Spinal cord (tissue), 10 donors: ENCODE data around the gene TRAF3IP1. TPM values are rescaled to one million over a fixed set of nuclear protein-coding genes. Genes with fewer than 3 reads are reported as not detected.

ENCODE experiments used
- DNase-seq, 6 donors: peaks; one replicate each; pipeline versions ENCODE4 v3.0.0 to v3.0.0-alpha.2; 2013 to 2015; ENCODE audit warnings: low spot score in 6 of 6, low read depth in 4 of 6
- H3K27ac ChIP-seq: one replicate; pipeline ENCODE4 v1.5.1; 2013; ENCODE audit warnings: low read depth, low read length, control low read depth
- H3K27me3 ChIP-seq: one replicate; pipeline ENCODE4 v1.6.1; 2013; ENCODE audit warnings: low read length; ENCODE audit not compliant: control insufficient read depth, insufficient read depth
- H3K36me3 ChIP-seq: one replicate; pipeline ENCODE4 v1.6.1; 2013; ENCODE audit warnings: low read length; ENCODE audit not compliant: control insufficient read depth, insufficient read depth
- H3K4me1 ChIP-seq: one replicate; pipeline ENCODE4 v1.6.1; 2013; ENCODE audit warnings: low read length; ENCODE audit not compliant: control insufficient read depth, insufficient read depth
- H3K4me3 ChIP-seq: one replicate; pipeline ENCODE4 v1.5.1; 2013; ENCODE audit warnings: low read depth, low read length, control low read depth
- H3K9me3 ChIP-seq: one replicate; pipeline ENCODE4 v1.6.1; 2013; ENCODE audit warnings: low read length; ENCODE audit not compliant: control insufficient read depth, insufficient read depth
- WGBS: methylation state at CpG from one replicate; pipeline ENCODE4 v1.1.5; 2013; ENCODE audit warnings: missing lambda C conversion rate; ENCODE audit not compliant: insufficient coverage; 5-methylcytosine and 5-hydroxymethylcytosine counted together
- polyA plus RNA-seq, 2 donors: library from polyadenylated mRNA; unstranded; fragments of 120-200 nt; gene quantifications; one replicate each; pipeline ENCODE4 v1.2.1, GENCODE V29; 2013; ENCODE audit not compliant: insufficient read length in 2 of 2
- total RNA-seq, 2 donors: library from RNA; depleted of rRNA in 1 of 2; stranded (reverse); fragments of 120-200 nt in 1 of 2; fragments of >200 nt in 1 of 2; gene quantifications; one replicate each; pipeline versions ENCODE4 v1.2.3 to v1.2.4, GENCODE V29; 2013 to 2014
- donor health status: healthy.

Gene TRAF3IP1
- total and polyA plus RNA-seq, 4 donors, result 12.2 to 19.2 (median 17.6) TPM

DNA sequence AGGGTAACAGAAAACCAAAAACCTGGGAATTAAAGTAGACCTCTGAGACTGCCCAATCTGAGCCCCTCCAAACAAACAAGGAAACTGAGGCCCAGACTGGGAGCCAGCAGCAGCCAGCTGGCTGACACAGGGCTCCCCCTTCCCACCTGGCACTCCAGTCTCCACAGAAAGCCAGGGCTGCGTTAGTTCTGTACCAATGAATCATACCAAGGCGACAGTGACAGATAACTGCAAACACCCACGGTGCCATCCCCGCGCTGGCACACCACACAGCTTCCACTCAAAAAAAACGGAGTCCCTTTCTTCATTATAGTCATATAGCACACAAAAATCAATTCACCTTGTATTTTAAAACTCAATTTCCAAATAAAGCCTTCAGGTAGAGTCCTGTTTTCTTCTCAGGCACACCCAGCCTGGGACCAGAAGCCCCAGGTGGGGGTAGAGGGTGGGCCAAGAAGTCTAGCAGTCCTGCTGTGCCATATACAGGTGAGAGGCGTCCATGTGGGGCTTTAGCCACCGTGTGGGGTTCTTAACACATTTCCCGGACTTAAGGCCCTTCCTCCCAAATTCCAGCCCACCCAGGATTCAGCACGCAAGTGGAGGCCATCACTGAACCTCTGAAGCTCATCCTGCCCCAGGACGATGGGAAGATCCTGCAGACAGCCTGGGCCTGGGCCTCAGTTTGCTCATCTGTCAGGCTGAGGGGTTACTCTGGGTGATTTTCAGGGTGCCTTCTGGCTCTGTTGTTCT lies 33.2 kb upstream of the TRAF3IP1 start:
- Histone ChIP-seq H3K36me3 (peaks cover 11% of the 10 kb centered on the region), H3K27ac (peak overlapping the region; percentile 84), H3K4me3 (peak overlapping the region; percentile 87), H3K9me3 (no peaks in the 10 kb centered on the region), H3K4me1 (peaks cover 73% of the 10 kb centered on the region), H3K27me3 (no peaks in the 10 kb centered on the region)
- 37% methylated on average over 7 of the region's 11 CpGs for WGBS
- DNase-seq, result no peak

DNA sequence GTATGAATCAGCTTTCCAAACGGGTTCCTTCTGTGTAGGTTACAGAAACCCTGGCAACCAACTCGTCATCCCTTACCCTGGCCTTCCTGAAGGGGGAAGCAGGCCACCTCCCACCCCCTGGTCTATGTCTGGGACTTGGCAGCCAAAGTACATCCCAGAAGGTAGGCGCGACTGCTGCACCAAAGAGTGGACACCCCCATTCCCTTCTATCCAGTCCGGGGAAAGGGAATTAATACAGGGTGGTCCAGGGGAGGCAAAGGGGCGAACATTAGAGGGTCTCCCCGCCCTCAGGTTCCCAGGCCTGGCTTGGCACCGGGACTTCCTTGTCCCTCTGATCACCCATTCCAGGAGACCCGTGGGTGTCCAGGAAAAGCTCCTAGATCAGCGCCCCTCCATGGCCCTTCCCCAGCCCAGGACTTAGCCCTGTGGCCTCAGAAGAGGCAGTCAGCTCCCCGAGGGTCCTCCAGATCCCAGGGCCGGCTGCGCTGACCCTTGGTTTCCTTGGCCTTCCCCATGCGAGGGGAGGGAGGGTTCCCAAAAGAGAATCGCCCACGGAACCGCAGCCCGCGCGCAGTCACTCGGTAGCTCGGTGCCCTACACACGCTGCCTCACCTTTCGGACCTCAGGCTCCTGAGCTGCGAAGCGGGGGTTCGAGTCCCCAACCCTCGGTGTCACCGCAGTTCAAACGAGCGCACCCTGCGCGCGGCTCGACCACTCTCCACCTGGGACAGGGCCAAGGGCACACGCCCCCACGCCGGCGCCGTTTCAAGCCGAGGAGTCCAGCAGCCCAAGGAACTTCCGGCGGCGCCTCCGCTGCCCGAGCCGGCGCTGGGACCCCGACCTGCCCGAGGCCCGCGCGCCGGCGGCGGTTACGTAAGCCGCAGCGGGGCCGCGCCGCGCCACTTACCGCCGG lies 32.3 kb upstream of the TRAF3IP1 start, which contains the start of gene PER2:
Gene PER2, minus strand, starts transcription at position 874 of the 913 bp plus-strand sequence. CDS start 10,674 bp downstream, outside the sequence.
- Histone ChIP-seq H3K4me1 (peaks cover 65% of the 10 kb centered on the region), H3K9me3 (no peaks in the 10 kb centered on the region), H3K27ac (peak within 1 kb of the TSS; percentile 84), H3K36me3 (peaks cover 6% of the 10 kb centered on the region), H3K27me3 (no peaks in the 10 kb centered on the region), H3K4me3 (peak within 1 kb of the TSS; percentile 87)
- peak in 2 of 6 donors; percentile 79 for DNase-seq
- WGBS, result under 1% methylated on average over 62 of the region's 65 CpGs

DNA sequence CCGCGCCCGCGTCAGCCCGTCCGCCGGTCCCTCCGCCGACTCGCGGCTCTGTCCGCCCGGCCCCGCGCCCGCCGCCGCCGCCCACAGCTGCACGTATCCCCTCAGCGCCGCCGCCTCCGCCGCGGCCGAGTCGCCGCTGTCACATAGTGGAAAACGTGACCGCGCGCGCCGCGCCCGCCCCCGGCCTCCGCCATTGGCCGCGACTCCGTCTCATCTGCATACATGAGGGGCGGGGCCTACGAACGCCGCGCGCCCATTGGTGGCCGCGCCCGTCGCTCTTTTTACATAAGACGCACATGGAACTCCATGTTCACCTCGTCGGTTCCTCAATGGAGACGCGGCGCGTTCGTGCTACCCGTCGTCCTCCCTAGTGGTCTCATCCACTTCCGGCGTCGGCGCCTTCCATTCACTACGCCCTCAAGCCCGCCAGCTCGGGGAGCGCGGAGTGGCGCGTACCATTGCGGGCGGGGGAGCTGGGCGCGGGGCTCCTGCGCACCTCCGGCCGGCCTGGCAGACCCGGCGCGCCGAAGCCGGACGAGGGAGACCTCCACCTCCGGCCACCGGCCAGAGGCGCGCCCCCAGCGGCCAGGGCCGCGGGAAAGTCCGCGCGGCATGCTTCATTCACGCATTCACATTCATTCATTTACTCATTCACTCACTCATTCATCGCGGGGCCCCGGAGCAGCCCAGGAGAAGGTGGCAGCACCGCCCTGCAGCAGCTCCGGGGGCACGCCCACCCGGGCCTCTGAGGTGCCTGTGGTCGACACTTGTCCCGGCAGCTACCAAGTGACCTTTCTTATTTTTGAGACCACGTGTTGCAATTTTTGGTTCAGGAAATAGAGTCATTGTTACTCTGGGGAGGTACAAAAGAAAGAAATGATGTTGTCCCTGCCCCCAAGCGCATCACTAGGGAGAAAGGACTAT lies 31.4 kb upstream of the TRAF3IP1 start:
- H3K27ac ChIP-seq, result peak overlapping the region; percentile 69
- DNase-seq, result peak; percentile 95 to 100 (median 98)
- no peaks in the 10 kb centered on the region for H3K36me3 ChIP-seq
- peaks cover 56% of the 10 kb centered on the region for H3K4me1 ChIP-seq
- H3K9me3 ChIP-seq, result no peaks in the 10 kb centered on the region
- H3K4me3 ChIP-seq, result peak overlapping the region; percentile 64
- under 1% methylated on average over 105 of the region's 108 CpGs for WGBS
- no peaks in the 10 kb centered on the region for H3K27me3 ChIP-seq

DNA sequence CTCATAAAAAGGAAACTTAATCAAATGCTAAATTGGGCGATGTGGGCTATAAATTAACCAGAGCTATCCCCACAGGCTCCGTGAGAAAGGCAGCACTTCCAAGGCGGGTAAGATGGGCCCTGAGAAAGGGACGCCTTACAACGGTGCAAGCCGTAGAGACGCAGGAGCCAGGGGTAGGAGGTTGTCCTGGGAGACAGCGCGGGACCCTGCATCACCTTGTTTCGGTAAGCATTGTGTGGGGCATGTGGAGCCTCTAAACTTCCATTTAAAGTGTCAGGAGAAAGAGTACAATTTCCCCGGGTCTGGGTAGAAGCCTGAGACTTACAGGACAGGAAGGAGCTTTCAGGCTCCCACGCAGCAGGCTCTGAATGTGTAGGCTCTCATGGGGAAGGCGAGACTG lies 30.7 kb upstream of the TRAF3IP1 start:
- H3K27ac ChIP-seq, result peak overlapping the region; percentile 69
- no peaks in the 10 kb centered on the region for H3K27me3 ChIP-seq
- peaks cover 49% of the 10 kb centered on the region for H3K4me1 ChIP-seq
- DNase-seq, result peak in 1 of 6 donors; percentile 11
- WGBS, result 22% methylated on average over 10 of the region's 13 CpGs
- H3K9me3 ChIP-seq, result no peaks in the 10 kb centered on the region
- H3K4me3 ChIP-seq, result peak overlapping the region; percentile 64
- H3K36me3 ChIP-seq, result no peaks in the 10 kb centered on the region

DNA sequence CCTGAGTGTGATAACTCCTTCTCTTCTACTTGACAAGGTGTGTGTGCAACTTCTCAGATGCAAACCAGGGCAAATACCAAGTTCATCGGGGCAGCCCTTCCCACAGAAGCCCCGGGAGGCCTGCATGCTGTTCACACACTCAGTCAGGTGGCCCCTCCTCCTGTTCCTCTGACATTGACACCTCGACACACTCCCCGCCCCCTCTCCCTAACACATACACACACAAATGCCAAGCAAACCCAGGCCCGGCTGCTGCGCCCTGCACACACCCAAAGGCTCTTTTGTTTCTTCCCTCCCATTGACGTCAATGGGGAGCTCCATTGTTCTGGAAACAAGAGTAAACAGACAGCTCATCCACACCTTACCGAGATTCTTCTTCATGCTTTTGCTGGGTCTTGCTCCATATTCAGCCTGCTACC lies 30.2 kb upstream of the TRAF3IP1 start:
- Histone ChIP-seq H3K4me3 (no peak overlapping the region), H3K36me3 (no peaks in the 10 kb centered on the region), H3K9me3 (no peaks in the 10 kb centered on the region), H3K27me3 (no peaks in the 10 kb centered on the region), H3K27ac (no peak overlapping the region), H3K4me1 (peaks cover 44% of the 10 kb centered on the region)
- 38% methylated on average over 7 of the region's 8 CpGs for WGBS
- peak in 2 of 6 donors; percentile 35 to 41 for DNase-seq

DNA sequence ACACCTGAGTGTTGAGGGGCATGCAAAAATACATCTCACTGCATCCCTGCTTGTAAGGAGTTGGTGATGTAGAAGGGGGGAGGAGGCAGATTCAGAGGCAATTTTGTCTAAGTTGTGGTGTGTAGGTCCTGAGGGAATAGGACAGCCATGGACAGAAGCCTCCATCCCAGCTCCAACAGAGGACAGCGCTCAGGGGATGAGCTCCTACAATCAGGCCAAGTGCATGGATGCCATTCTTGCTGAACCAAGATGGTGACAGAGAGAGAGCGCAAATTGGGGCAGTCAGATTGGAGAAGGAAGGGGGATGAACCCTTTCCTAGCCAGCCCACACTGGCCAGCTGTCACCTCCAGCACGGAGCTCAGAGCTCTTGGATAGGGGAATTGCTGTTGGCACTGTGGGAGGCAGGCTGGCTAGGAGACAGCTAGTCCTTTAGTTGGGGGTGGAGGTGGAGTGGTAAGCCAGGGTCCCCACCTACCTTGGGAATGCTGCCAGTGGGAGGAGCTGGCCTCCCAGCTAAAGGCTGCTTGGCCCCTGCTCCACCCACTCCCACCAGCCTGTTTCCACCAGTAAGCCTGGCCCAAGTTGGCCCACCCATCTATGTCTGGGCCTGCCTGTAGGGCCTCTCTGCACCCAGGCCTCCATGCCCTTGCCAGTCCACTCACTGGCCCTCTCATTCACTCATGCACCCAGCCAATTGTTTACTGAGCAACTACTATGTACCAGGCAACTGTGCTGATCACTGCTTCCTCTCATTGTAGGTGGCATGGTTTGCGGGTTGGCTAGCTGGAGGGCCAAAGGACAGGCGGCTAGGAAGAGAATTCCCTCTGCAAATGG lies 29.4 kb upstream of the TRAF3IP1 start:
- Histone ChIP-seq H3K27ac (no peak overlapping the region), H3K27me3 (no peaks in the 10 kb centered on the region), H3K4me3 (no peak overlapping the region), H3K36me3 (no peaks in the 10 kb centered on the region), H3K9me3 (no peaks in the 10 kb centered on the region), H3K4me1 (peaks cover 36% of the 10 kb centered on the region)
- WGBS, result 83% methylated on average over 5 of the region's 5 CpGs
- no peak for DNase-seq

- Histone ChIP-seq H3K4me3 (no peak overlapping the region), H3K36me3 (no peaks in the 10 kb centered on the region), H3K4me1 (peaks cover 28% of the 10 kb centered on the region), H3K27me3 (no peaks in the 10 kb centered on the region), H3K9me3 (no peaks in the 10 kb centered on the region), H3K27ac (no peak overlapping the region)
- WGBS, result 96% methylated on average over 8 of the region's 8 CpGs
- no peak for DNase-seq
Observed at GRCh38 chr2:238291550-238292281, 28.6 kb upstream of the TRAF3IP1 start.

- Histone ChIP-seq H3K27ac (no peak overlapping the region), H3K36me3 (no peaks in the 10 kb centered on the region), H3K4me3 (no peak overlapping the region), H3K9me3 (no peaks in the 10 kb centered on the region), H3K27me3 (no peaks in the 10 kb centered on the region), H3K4me1 (peaks cover 12% of the 10 kb centered on the region)
- 93% methylated on average over 9 of the region's 9 CpGs for WGBS
- no peak for DNase-seq
Observed at GRCh38 chr2:238294046-238294392, 26.3 kb upstream of the TRAF3IP1 start.
